ENCODE measurements around the gene KIF3B.
"Not testable (repeated sequence)": the region's sequence is repeated elsewhere in the genome, so short reads cannot be mapped to it uniquely, and the experiment has no call there.

Gene KIF3B

DNA sequence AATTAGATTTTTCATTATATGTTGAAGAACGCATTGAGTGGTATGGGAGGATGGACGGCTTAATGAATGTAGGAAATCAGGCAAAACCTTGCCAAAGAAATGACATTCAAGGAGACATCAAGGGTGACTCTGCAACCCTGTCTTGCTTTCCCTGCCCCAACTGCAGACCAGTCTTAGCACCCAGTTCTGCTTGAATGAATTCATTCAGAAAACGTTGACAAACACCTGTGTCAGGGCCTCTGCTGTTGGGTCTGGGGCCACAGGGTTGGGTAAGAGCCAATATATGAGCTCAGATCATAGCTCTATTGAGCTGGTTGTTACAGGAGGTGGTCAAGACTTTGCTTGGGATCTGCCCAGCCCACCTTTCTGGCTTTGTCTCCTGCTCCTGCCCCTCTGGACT is 73.0 kb downstream of the KIF3B start:
- DNase-seq (ENCODE audit: low read depth), result no peak
- TF ChIP-seq, protein P1, sequence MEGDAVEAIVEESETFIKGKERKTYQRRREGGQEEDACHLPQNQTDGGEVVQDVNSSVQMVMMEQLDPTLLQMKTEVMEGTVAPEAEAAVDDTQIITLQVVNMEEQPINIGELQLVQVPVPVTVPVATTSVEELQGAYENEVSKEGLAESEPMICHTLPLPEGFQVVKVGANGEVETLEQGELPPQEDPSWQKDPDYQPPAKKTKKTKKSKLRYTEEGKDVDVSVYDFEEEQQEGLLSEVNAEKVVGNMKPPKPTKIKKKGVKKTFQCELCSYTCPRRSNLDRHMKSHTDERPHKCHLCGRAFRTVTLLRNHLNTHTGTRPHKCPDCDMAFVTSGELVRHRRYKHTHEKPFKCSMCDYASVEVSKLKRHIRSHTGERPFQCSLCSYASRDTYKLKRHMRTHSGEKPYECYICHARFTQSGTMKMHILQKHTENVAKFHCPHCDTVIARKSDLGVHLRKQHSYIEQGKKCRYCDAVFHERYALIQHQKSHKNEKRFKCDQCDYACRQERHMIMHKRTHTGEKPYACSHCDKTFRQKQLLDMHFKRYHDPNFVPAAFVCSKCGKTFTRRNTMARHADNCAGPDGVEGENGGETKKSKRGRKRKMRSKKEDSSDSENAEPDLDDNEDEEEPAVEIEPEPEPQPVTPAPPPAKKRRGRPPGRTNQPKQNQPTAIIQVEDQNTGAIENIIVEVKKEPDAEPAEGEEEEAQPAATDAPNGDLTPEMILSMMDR (IDR thresholded peaks at IDR 0.05; ENCODE audit: insufficient read depth, low read depth, low read length, missing control alignments), result no peak
- H3K4me3 ChIP-seq (ENCODE audit: low read length), result no peak overlapping the region

DNA sequence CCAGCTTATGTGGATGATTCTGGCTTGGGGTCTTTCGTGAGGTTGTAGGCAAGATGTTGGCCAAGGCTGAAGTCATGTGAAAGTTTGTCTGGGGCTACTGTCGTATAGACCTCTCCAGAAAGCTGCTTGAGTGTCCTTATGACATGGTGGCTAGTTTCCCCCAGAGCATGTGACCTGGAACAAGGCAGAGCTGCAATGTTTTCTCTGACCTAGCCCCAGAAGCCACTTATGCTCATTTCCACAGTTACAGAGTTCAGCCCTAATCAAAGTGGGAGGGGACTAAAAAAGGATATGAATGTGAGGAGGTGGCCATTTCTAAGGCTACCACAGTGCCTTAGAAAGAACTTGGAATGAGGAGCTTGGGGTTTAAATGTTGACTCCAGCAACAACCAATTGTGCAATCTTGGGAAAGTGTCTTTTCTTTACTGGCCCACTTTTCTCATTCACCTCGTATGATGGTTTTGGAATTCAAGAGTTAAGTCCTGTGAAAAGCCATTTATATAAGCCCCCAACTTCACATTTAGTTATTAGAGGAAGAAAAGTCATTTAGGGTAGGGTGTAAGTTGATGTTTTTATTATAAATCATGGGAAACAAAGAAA is 74.8 kb downstream of the KIF3B start:
- H3K4me3 ChIP-seq (ENCODE audit: low read length), result no peak overlapping the region
- no peak for DNase-seq (ENCODE audit: low read depth)
- TF ChIP-seq, protein P1 (IDR thresholded peaks at IDR 0.05; ENCODE audit: insufficient read depth, low read depth, low read length, missing control alignments), result no peak

DNA sequence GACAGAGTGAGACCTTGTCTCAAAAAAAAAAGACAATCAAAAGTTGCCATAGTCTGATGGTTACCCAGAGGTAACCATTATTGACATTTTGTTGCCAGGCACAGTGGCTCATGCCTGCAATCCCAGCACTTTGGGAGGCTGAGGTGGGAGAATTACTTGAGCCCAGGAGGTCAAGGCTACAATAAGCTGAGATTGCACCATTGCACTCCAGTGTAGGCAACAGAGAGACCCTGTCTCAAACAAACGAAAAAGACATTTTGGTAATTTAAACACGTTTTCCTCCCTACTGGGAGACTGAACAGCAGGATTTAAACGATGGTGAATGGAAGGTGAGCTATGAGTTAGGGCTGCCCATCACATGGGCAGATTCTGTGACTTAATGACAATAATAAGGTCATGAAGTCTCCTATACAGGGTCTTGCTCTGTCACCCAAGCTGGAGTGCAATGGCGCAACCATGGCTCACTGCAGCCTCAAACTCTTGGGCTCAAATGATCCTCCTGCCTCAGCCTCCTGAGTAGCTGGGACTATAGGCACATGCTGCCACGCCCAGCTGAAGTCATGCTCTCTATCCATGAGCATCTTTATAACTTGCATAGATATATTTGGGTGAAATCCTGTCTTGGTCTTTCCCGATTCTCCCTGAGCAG is 76.5 kb downstream of the KIF3B start:
- H3K4me3 ChIP-seq (ENCODE audit: low read length), result no peak overlapping the region
- TF ChIP-seq, protein P1 (IDR thresholded peaks at IDR 0.05; ENCODE audit: insufficient read depth, low read depth, low read length, missing control alignments), result no peak
- no peak for DNase-seq (ENCODE audit: low read depth)

DNA sequence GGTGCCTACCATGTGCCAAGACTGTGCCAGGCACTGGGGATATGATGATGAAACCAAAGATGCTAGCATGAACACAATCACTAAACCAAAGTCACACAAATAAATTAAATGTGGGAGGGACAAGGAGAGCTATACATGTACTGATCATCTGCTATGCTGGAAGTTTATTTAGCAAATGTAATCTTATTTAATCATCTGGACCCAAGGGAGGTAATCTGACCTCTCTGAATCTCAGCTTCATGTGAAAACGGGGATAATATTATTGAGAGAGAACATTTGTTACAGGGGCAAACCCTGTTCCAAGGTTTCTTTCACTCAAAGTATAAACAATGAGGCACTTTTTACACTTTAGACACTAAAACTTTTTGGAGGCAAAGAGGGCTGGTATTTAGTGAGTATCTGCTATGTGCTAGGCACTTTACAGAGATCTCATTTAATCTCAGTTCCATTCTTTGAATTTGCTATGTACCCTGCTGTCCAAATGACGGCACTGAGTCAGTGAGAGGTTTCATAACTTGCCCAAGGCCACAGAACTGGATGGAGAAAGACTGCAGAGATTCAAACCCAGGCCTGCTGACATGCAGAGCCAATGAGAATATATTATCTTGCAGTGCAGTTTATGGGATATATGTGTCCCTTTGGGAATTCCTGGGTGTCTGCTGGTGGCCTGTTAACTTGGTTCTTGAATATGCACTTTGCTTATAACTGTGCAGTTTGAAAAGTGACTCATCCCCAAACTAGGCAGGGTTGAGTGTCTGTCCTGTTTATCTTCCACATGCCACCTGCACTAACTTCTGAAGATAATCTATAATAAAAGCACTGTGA is 77.4 kb downstream of the KIF3B start:
- TF ChIP-seq, protein P1 (IDR thresholded peaks at IDR 0.05; ENCODE audit: insufficient read depth, low read depth, low read length, missing control alignments), result no peak
- H3K4me3 ChIP-seq (ENCODE audit: low read length), result no peak overlapping the region
- DNase-seq (ENCODE audit: low read depth), result peak; percentile 78

DNA sequence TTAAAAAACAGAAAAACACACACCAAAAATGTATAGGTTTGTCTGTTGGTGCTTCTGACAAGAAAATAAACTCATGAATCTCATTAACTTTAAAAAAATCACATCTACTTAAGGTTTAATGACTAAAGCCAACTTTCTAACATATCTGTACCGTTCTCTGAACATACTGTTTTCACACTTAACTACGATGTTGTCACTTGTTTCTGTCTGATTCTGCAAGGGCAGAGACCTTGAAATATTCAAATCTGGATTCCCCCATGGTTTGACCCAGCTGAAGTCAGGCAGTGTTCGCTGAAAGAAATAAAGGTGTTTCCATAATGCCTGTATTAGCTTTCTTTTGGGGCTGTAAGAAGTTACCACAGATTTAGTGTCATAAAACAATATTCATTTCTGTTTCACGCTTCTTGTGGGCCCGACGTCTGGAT is 78.0 kb downstream of the KIF3B start:
- H3K4me3 ChIP-seq (ENCODE audit: low read length), result no peak overlapping the region
- DNase-seq (ENCODE audit: low read depth), result no peak
- TF ChIP-seq, protein P1 (IDR thresholded peaks at IDR 0.05; ENCODE audit: insufficient read depth, low read depth, low read length, missing control alignments), result no peak

DNA sequence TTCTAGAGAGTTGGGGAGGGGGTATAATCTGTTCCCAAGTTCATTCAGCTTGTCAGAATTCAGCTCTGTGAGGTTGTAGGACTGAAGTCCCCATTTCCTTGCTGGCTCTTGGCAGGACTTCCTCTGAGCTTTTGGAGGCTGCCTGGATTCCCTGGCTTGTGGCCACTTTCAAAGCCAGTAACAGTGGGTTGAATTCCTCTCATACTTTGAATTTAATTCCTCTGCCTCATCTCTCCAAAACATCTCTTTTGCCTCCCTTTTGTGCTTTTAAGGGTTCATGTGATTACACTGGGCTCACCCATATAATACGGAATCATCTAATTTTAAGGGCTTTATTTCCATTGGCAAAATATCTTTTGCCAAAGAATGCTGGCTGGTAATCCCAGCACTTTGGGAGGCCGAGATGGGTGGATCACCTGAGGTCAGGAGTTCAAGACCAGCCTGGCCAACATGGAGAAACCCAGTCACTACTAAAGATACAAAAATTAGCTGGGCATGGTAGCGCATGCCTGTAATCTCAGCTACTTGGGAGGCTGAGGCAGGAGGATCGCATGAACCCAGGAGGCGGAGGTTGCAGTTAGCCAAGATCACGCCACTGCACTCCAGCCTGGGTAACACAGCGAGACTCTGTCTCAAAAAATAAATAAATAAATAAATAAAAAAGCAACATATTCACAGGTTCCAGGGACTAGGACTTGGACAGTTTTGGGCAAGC is 78.6 kb downstream of the KIF3B start:
- DNase-seq (ENCODE audit: low read depth); H3K4me3 ChIP-seq (ENCODE audit: low read length): not testable (repeated sequence)
